SK-N-SH (cell line): ENCODE data around the gene RIPPLY3. TPM values are rescaled to one million over a fixed set of nuclear protein-coding genes. Genes with fewer than 3 reads are reported as not detected.
A peak's percentile ranks its signal among the peaks of the same experiment; 100 is the strongest.
"Not testable (repeated sequence)": the region's sequence is repeated elsewhere in the genome, so short reads cannot be mapped to it uniquely, and the experiment has no call there.

Source experiments
- CTCF ChIA-PET: fragments of 300-600, 350-600 bp; formaldehyde crosslinking; extraction: SDS; loops from one replicate; lab custom pipeline; 2021; lab: Yijun Ruan, JAX
- POLR2A ChIA-PET: fragments of 350-600 bp; sonication (Branson Sonifier 250); formaldehyde crosslinking; extraction: SDS; loops from one replicate; lab custom pipeline; 2020; ENCODE audit warnings: antibody characterized with exemption, inconsistent platforms; lab: Yijun Ruan, JAX
- DNase-seq: peaks from one replicate; pipeline ENCODE4 v3.0.0; 2012
- H2AFZ ChIP-seq: fragments of 200-600 bp; sonication (generic); 2 replicates; pipeline ENCODE4 v1.8.1; 2016; ENCODE audit warnings: antibody characterized with exemption, mild to moderate bottlenecking, low read depth
- H3F3A ChIP-seq: fragments of 200-600 bp; sonication (generic); replicated peaks from 2 replicates; pipeline ENCODE3; 2016; ENCODE audit warnings: antibody characterized with exemption, mild to moderate bottlenecking; ENCODE audit not compliant: insufficient read depth
- H3K27ac ChIP-seq, 2 experiments: fragments of 200-500 bp in 1 of 2; fragments of 200-600 bp in 1 of 2; sonication (Bioruptor generic) in 1 of 2; sonication (generic), shearing (Covaris generic) in 1 of 2; 2 replicates each; pipeline versions ENCODE4 v1.5.1 to v1.6.1; 2014 to 2016; ENCODE audit warnings: low read depth in 2 of 2, inconsistent platforms in 1 of 2, low read length in 1 of 2, mild to moderate bottlenecking in 1 of 2, mixed read lengths in 1 of 2
- H3K27me3 ChIP-seq: fragments of 200-600 bp; sonication (generic), shearing (Covaris generic); 2 replicates; pipeline ENCODE4 v1.6.1; 2016; ENCODE audit warnings: mixed run types; ENCODE audit not compliant: insufficient read depth
- H3K36me3 ChIP-seq, 2 experiments: fragments of 200-500 bp in 1 of 2; fragments of 200-600 bp in 1 of 2; sonication (Bioruptor generic) in 1 of 2; sonication (generic) in 1 of 2; replicated peaks in 1 of 2; 2 replicates each; pipeline versions ENCODE3 to v1.5.1; 2014 to 2016; ENCODE audit warnings: low read length in 1 of 2, mild to moderate bottlenecking in 1 of 2; ENCODE audit not compliant: insufficient read depth in 2 of 2, control insufficient read depth in 1 of 2
- H3K4me1 ChIP-seq, 2 experiments: fragments of 200-500 bp in 1 of 2; fragments of 200-600 bp in 1 of 2; sonication (Bioruptor generic) in 1 of 2; sonication (generic), shearing (Covaris generic) in 1 of 2; 2 replicates each; pipeline versions ENCODE4 v1.5.1 to v1.6.1; 2014 to 2016; ENCODE audit warnings: low read depth in 1 of 2, low read length in 1 of 2, mixed run types in 1 of 2; ENCODE audit not compliant: insufficient read depth in 2 of 2, control insufficient read depth in 1 of 2
- H3K4me2 ChIP-seq: fragments of 200-600 bp; sonication (generic), shearing (Covaris generic); 2 replicates; pipeline ENCODE4 v1.6.1; 2017; ENCODE audit warnings: mixed run types
- H3K4me3 ChIP-seq, 2 experiments: fragments of 200-500 bp in 1 of 2; fragments of 200-600 bp in 1 of 2; sonication (Bioruptor generic) in 1 of 2; sonication (generic), shearing (Covaris generic) in 1 of 2; 2 replicates each; pipeline versions ENCODE4 v1.5.1 to v1.8.1; 2014 to 2016; ENCODE audit warnings: low read depth in 2 of 2, inconsistent platforms in 1 of 2, low read length in 1 of 2, mild to moderate bottlenecking in 1 of 2, mixed read lengths in 1 of 2, moderate library complexity in 1 of 2
- H3K79me2 ChIP-seq: fragments of 200-600 bp; sonication (generic); 2 replicates; pipeline ENCODE4 v1.8.1; 2017; ENCODE audit warnings: mild to moderate bottlenecking; ENCODE audit not compliant: insufficient read depth
- H3K9ac ChIP-seq: fragments of 200-600 bp; sonication (generic); 2 replicates; pipeline ENCODE4 v1.6.1; 2017; ENCODE audit warnings: mixed run types
- H3K9me2 ChIP-seq: fragments of 200-600 bp; sonication (generic); 2 replicates; pipeline ENCODE4 v1.6.1; 2017; ENCODE audit warnings: mixed run types
- H3K9me3 ChIP-seq: fragments of 200-600 bp; sonication (generic); 2 replicates; pipeline ENCODE4 v1.6.1; 2017; ENCODE audit warnings: mixed run types, mild to moderate bottlenecking, moderate library complexity
- H4K20me1 ChIP-seq: fragments of 200-600 bp; sonication (generic); 2 replicates; pipeline ENCODE4 v1.6.1; 2017; ENCODE audit warnings: mild to moderate bottlenecking, mixed run types; ENCODE audit not compliant: insufficient read depth
- GATA2 ChIP-seq: sonication (generic); formaldehyde crosslinking; IDR thresholded peaks from 2 replicates; pipeline ENCODE4 v1.5.0; 2020; ENCODE audit warnings: mild to moderate bottlenecking, missing genetic modification reagents
- IRF3 ChIP-seq: fragments of 150-350 bp; IDR thresholded peaks from 2 replicates; pipeline ENCODE4 v1.6.1; 2016; ENCODE audit warnings: mild to moderate bottlenecking, low read depth, low read length
- MXI1 ChIP-seq: IDR thresholded peaks from 2 replicates; pipeline ENCODE4 v1.6.1; 2012; ENCODE audit warnings: mild to moderate bottlenecking, low read depth, low read length, improper control_type of control experiment
- PBX3 ChIP-seq: IDR thresholded peaks from 2 replicates; pipeline ENCODE4; 2012
- RFX5 ChIP-seq: IDR thresholded peaks from 2 replicates; pipeline ENCODE4 v1.6.1; 2012; ENCODE audit warnings: mild to moderate bottlenecking, improper control_type of control experiment, low read length
- RXRA ChIP-seq: IDR thresholded peaks from 2 replicates; pipeline ENCODE4 v1.4.0; 2012; ENCODE audit warnings: low read depth, mild to moderate bottlenecking, borderline replicate concordance
- USF1 ChIP-seq: IDR thresholded peaks from 2 replicates; pipeline ENCODE4 v1.4.0; 2012; ENCODE audit warnings: low read depth, borderline replicate concordance
- WGBS: methylation state at CpG from one replicate; pipeline ENCODE4 v1.1.6; 2017; ENCODE audit warnings: low lambda C conversion rate; 5-methylcytosine and 5-hydroxymethylcytosine counted together
- polyA plus RNA-seq, 3 experiments: library from polyadenylated mRNA; depleted of rRNA; stranded (reverse); fragments of >200 nt; gene quantifications; 2 replicates each; pipeline ENCODE4 v1.2.3, GENCODE V29; 2012

The RIPPLY3 gene
- polyA plus RNA-seq, 1 of the 3 experiments (the other 2 are of a cell fraction), result 0.03 TPM

- Histone ChIP-seq H3K4me1 (peaks cover 4 to 14% of the 10 kb centered on the region in 2 experiments; a peak in 2 of 4 replicates), H3K4me2 (no peak overlapping the region), H4K20me1 (no peaks in the 10 kb centered on the region), H3K27me3 (no peaks in the 10 kb centered on the region), H3K79me2 (no peaks in the 10 kb centered on the region), H3K9me3 (no peaks in the 10 kb centered on the region), H2AFZ (no peak overlapping the region), H3F3A (peaks cover 7% of the 10 kb centered on the region), H3K27ac (no peak overlapping the region), H3K9ac (no peak overlapping the region), H3K9me2 (no peaks in the 10 kb centered on the region), H3K4me3 (no peak overlapping the region), H3K36me3 (no peaks in the 10 kb centered on the region)
- TF ChIP-seq RXRA (no peak), RFX5 (no peak), MXI1 (no peak), PBX3 (no peak), IRF3 (no peak)
- DNase-seq, result no peak
- ChIA-PET CTCF (interaction anchor here (0.9 to 1.5 kb wide), 2 partner anchors 11 to 22 kb away, joined by 3 to 19 read pairs; partner anchors contain the start of gene HLCS), POLR2A (no interaction called here)
Observed at GRCh38 chr21:36987845-36988244, 18.7 kb upstream of the RIPPLY3 start.

GRCh38 chr21:36988536-36988935, 18.0 kb upstream of the RIPPLY3 start:
- Histone ChIP-seq H2AFZ (no peak overlapping the region), H3K4me1 (peaks cover 4 to 14% of the 10 kb centered on the region in 2 experiments; a peak in 2 of 4 replicates), H3K9me3 (no peaks in the 10 kb centered on the region), H3F3A (peaks cover 7% of the 10 kb centered on the region), H3K9ac (no peak overlapping the region), H3K4me2 (no peak overlapping the region), H3K36me3 (no peaks in the 10 kb centered on the region), H4K20me1 (no peaks in the 10 kb centered on the region), H3K9me2 (no peaks in the 10 kb centered on the region), H3K79me2 (no peaks in the 10 kb centered on the region), H3K27ac (peak overlapping the region in 1 of 2 experiments; percentile 35; a peak in 1 of 4 replicates), H3K4me3 (no peak overlapping the region), H3K27me3 (no peaks in the 10 kb centered on the region)
- ChIA-PET POLR2A (interaction anchor here (1.6 kb wide), 1 partner anchor 21 kb away, joined by 8 read pairs; no protein-coding TSS in a partner anchor), CTCF (interaction anchor here (1.7 to 4.4 kb wide), 6 partner anchors 9 to 98 kb away, joined by 4 to 38 read pairs (median 22); partner anchors contain the start of gene RIPPLY3)
- peak; percentile 68 for DNase-seq
- 78% methylated on average over 4 of the region's 4 CpGs for WGBS
- TF ChIP-seq GATA2 (CRISPR knock-in tag), result 0 out of 2 replicates have a peak, but pooled peaks have one; percentile 44
- no peak for TF ChIP-seq USF1

- Histone ChIP-seq H3K27ac (peak overlapping the region; percentile 68 to 86), H3K4me1 (peaks cover 4 to 14% of the 10 kb centered on the region in 2 experiments; a peak in 2 of 4 replicates), H3K4me3 (peak overlapping the region; percentile 46 to 71), H2AFZ (peak overlapping the region; percentile 98), H3K4me2 (peak overlapping the region; percentile 77), H3K9ac (peak overlapping the region; percentile 78)
- not testable (repeated sequence) for H3K9me3 ChIP-seq, H3K9me2 ChIP-seq, H3F3A ChIP-seq, DNase-seq, H3K79me2 ChIP-seq, H3K36me3 ChIP-seq, H3K27me3 ChIP-seq, H4K20me1 ChIP-seq
- WGBS, result 44% methylated on average over 22 of the region's 22 CpGs
- ChIA-PET CTCF (interaction anchor here (0.6 to 4.4 kb wide), 25 partner anchors 10 to 534 kb away, joined by 3 to 38 read pairs (median 5); partner anchors contain the start of genes HLCS and RIPPLY3), POLR2A (interaction anchor here (0.6 to 1.7 kb wide), 4 partner anchors 11 to 23 kb away, joined by 4 to 10 read pairs (median 9); partner anchors contain the start of genes HLCS and RIPPLY3)
Observed at GRCh38 chr21:36989199-36989698, 17.3 kb upstream of the RIPPLY3 start.
